Ureter (tissue), 1 donor: ENCODE measurements around the gene CTIF. TPM values are rescaled to one million over a fixed set of nuclear protein-coding genes. Genes with fewer than 3 reads are reported as not detected.

Experiments
- DNase-seq: peaks from one replicate; pipeline ENCODE4 v3.0.0-alpha.2; 2020; ENCODE audit warnings: low spot score
- total RNA-seq: library from RNA; stranded (reverse); gene quantifications from one replicate; pipeline ENCODE4 v1.2.4, GENCODE V29; 2023
- donor health status: DM: yes; HTN: yes; CAD: no.

The CTIF gene
- total RNA-seq, 1 donor from 2014 or later, result 62.3 TPM

- DNase-seq, result no peak
Measured at GRCh38 chr18:48751727-48752468, 213.1 kb downstream of the CTIF start.

- no peak for DNase-seq
Measured at GRCh38 chr18:48752478-48752877, 213.6 kb downstream of the CTIF start.

DNA sequence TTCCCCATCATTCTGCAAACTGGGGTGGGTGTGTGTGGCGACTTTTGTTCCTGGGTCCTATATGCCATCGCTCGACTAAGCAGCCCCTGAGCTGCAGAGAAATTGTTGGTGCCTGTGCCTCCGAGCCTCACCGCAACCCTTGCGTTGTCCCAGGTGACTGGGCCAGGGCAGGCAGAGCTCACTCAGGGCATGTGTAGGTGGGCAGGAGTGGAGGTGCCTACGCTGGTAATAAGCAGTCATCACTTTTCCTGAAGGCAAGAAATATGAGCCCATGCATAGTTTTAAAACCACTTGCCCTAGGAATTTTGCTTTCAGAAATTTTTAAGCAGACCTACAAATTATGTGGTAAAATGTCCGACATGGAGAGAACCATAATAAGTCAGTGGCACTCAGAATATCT is 214.1 kb downstream of the CTIF start:
- no peak for DNase-seq

GRCh38 chr18:48753691-48754090 is 214.9 kb downstream of the CTIF start:
- no peak for DNase-seq

- no peak for DNase-seq
Measured at GRCh38 chr18:48754559-48754958, 215.7 kb downstream of the CTIF start.

GRCh38 chr18:48754993-48755473 is 216.2 kb downstream of the CTIF start:
- no peak for DNase-seq

GRCh38 chr18:48756511-48757226 is 217.8 kb downstream of the CTIF start:
- DNase-seq, result no peak

DNA sequence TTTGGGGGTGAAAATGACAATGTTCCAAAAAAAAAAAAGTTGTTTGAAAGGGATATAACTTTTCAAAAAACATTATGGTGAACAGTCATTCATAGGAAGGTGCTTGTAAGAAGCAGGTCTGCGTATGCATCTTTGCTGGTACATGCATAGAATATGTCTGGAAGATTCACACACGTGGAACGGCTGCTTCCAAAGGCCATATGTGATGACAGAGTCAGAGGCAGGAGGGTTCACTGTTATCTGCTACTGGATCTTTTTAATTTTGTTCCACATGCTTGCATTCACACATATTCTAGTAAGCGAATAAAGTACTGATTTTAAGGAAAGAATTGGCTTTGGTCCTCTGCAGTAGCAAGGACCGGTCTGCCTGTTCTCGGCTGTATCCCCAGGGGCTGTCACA is 218.5 kb downstream of the CTIF start:
- DNase-seq, result no peak

DNA sequence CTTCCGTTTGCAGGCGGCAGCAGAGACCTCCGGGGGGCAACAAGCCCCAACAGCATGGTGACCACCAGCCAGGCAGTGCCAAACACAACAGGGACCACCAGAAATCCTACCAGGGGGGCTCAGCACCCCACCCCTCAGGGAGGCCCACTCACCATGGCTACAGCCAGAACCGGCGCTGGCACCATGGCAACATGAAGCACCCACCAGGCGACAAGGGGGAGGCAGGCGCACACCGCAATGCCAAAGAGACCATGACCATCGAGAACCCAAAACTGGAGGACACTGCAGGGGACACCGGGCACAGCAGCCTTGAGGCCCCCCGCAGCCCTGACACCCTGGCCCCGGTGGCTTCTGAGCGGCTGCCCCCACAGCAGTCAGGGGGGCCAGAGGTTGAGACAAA is 219.1 kb downstream of the CTIF start:
- no peak for DNase-seq

- DNase-seq, result no peak
Measured at GRCh38 chr18:48761582-48761981, 222.8 kb downstream of the CTIF start.

DNA sequence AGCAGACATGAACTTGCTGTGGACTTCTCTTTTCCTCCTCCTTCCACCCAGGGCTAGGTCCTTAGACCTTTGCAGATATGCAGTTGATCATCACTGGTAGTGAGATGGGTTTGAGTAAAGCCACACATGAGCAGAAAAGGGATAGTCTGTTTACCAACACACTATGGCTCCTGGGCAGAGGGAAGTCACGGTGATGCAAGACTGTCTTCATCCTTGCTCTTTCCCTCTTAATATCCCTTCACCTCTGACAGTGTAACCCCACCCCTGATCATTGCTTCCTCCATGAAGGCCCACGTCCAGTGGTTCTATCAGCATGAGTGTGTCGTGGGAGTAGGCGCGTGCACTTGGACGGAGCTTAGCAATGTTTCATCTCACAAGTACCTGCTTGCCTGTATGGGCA is 223.2 kb downstream of the CTIF start:
- DNase-seq, result no peak

GRCh38 chr18:48762836-48763718 is 224.2 kb downstream of the CTIF start:
- DNase-seq, result no peak

- no peak for DNase-seq
Measured at GRCh38 chr18:48763719-48764100, 224.9 kb downstream of the CTIF start.

GRCh38 chr18:48765053-48765452 is 226.2 kb downstream of the CTIF start:
- no peak for DNase-seq

GRCh38 chr18:48766026-48766425 is 227.2 kb downstream of the CTIF start:
- DNase-seq, result no peak

GRCh38 chr18:48766487-48766886 is 227.7 kb downstream of the CTIF start:
- DNase-seq, result no peak

DNA sequence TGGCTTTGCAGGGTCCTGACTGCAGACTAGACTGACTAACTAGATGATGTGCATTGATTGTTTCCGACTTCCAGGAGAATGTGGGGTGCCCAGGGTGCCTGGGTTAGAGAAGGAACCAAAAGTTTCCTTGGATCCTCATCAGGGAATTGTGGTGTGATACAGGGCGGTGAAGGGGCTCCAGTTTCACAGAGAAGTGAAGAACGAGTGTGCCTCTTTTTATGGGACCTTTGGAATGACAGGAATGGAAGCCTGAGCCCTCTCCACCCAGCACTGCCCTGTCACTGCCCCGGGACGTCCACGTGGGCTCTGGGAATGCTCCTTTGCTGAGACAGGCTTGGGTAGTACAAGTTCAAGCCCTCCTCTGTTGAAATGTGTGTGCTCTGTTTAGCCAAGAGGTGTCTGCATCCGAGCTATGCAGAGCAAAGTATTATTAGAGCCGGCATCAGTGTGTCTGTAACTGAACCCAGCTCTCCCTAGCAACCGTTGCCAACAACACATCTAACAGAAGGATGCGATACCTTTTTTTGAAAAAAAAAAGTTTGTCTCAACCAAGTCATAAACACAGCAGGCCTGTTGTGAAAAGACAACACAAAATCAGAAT is 228.4 kb downstream of the CTIF start:
- DNase-seq, result no peak

- no peak for DNase-seq
Measured at GRCh38 chr18:48769006-48769636, 230.3 kb downstream of the CTIF start.

- no peak for DNase-seq
Measured at GRCh38 chr18:48770243-48770642, 231.4 kb downstream of the CTIF start.

DNA sequence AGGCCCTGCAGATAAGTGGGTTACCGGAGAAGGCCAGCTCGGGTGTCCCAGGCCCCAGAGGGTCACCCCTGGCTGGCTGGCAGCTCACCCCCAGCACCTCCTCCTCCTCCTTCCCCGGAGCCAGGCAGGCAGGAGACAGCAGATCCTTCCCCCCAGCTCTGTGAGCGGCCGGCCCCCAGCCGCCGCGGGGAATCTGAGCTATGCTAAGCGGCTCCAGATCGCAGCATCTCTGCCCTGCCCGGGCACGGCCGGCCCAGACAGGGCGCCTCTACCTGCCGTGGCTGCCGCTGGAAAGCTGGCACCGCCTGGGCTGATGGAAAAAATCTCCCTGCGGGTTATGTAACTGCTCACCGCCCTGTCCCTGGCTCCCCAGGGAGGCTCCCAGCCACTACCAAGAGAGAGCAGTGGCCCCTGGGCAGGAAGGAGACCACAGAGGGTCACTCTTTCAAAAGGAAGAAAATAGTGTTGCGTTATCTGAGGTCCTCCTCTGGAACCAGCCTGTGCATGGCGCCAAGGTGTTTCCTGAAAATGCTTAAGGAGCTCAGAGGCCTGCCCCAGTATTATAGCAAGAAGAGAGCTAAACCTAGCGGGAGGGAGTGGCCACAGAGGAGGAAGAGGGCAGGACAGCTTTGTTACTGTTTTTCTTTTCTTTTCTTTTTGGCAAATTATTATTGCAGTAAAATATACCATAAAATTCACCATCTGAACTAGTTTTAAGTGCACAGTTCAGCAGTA is 233.0 kb downstream of the CTIF start:
- DNase-seq, result no peak

GRCh38 chr18:48772457-48772856 is 233.6 kb downstream of the CTIF start:
- DNase-seq, result no peak
